Muscle of back (tissue), 11 donors: ENCODE data around the gene STYK1. TPM values are rescaled to one million over a fixed set of nuclear protein-coding genes. Genes with fewer than 3 reads are reported as not detected.
"Not testable (repeated sequence)": the region's sequence is repeated elsewhere in the genome, so short reads cannot be mapped to it uniquely, and the experiment has no call there.

Experiments used
- DNase-seq, 3 donors: peaks; one replicate each; pipeline versions ENCODE4 v3.0.0 to v3.0.0-alpha.2; 2013
- polyA plus RNA-seq, 10 donors: library from polyadenylated mRNA; unstranded; fragments of 120-200 nt; gene quantifications; one replicate each; pipeline ENCODE4 v1.2.1, GENCODE V29; 2013; ENCODE audit not compliant: insufficient read length in 10 of 10

The STYK1 gene
- polyA plus RNA-seq, 10 donors, result 0.07 to 0.19 (median 0.14) TPM; not detected in 7

DNA sequence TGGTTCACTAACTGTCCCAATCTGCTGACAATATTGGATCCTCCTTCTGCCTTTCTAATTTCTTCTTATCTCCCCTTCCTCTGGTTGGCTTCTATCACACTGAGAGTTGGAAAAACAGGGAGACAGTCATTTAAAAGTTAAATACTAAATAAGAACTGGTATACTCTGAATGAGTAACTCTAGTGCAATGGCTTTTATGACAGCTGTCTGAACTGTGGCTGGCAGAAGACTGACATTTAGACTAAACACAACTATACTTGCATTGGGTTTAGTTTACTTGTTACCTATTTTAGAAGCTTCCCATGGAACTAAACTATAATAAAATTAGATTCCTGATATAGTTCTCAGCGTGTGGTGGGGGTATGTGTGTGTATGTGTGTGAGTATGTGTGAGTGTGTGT is 52.6 kb downstream of the STYK1 start:
- no peak for DNase-seq

- no peak for DNase-seq
Observed at GRCh38 chr12:10620078-10620779, 53.6 kb downstream of the STYK1 start.

GRCh38 chr12:10618338-10618987 is 55.4 kb downstream of the STYK1 start:
- peak in 1 of 3 donors; percentile 60 for DNase-seq

GRCh38 chr12:10617863-10618262 is 56.0 kb downstream of the STYK1 start:
- no peak for DNase-seq

DNA sequence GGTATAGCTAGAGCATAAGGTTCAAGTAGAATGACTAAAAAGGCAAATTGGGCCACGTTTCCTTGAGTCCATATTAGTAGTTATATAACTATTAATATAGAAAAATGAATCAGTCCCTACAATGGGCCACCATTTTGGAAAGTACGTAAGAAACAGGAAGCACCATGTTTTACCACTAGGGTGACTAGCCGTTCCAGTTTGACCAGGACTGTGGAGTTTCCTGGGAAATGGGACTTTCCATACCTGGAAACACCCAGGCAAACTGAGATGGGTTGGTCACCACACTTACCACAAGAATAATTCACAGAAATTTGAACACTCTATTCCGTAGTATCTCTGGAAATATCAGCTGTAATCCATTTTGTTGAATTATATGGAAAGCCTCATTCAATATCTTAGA is 58.3 kb downstream of the STYK1 start:
- no peak for DNase-seq

GRCh38 chr12:10614056-10614370 is 59.8 kb downstream of the STYK1 start:
- no peak for DNase-seq

GRCh38 chr12:10613349-10614055 is 60.4 kb downstream of the STYK1 start, which contains the start of gene MAGOHB:
Gene MAGOHB, minus strand, starts transcription at chr12:10613609. Its CDS starts 77 bp downstream, at chr12:10613532.
- peak; percentile 98 for DNase-seq

DNA sequence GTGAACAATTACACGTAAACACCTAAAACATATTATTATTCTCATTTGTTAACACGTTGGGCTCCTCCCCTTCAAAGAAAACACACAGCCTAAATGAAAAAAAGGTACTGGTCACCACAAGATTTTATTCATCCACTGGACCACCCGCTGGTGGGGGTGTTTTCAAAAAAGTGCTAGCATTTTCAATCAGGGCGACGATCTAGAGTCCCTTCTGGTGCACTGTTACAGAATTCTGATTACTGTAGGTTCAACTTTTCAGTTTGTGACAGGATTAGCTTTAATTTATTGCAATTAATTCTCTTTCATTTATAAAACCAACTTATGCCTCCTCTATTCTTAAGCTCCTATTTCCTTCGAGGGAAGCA is 60.9 kb downstream of the STYK1 start:
- DNase-seq, result no peak

DNA sequence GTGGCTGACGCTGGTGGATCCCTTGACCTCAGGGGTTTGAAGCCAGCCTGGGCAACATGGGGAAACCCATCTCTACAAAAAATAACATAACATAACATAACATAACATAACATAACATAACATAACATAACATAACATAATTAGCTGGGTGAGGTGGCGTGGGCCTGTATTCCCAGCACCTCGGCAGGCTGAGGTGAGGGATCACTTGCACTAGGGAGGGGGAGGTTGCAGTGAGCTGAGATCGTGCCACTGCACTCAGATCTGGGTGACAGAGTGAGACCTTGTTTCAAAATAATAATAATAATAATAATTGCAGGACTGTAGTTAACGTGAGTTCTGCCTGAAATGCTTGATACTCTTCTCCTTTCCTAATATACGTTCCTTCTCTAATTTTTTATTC is 61.7 kb downstream of the STYK1 start:
- peak in 1 of 3 donors; percentile 12 for DNase-seq

DNA sequence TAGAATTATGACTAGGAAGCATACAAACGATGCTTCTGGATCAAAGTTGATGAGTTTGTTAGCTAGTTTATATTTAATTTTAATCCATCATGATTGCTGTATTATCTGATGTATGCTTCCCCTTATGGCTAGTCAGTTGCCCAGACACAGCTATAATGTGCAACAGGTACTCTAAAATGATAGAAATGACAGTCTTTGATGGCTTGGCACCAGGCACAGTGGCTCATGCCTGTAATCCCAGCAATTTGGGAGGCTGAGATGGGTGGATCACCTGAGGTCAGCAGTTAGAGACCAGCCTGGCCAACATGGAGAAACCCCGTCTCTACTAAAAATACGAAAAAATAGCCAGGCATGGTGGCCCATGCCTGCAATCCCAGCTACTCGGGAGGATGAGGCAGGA is 62.6 kb downstream of the STYK1 start:
- DNase-seq, result not testable (repeated sequence)

GRCh38 chr12:10610188-10610587 is 63.7 kb downstream of the STYK1 start:
- DNase-seq, result no peak

DNA sequence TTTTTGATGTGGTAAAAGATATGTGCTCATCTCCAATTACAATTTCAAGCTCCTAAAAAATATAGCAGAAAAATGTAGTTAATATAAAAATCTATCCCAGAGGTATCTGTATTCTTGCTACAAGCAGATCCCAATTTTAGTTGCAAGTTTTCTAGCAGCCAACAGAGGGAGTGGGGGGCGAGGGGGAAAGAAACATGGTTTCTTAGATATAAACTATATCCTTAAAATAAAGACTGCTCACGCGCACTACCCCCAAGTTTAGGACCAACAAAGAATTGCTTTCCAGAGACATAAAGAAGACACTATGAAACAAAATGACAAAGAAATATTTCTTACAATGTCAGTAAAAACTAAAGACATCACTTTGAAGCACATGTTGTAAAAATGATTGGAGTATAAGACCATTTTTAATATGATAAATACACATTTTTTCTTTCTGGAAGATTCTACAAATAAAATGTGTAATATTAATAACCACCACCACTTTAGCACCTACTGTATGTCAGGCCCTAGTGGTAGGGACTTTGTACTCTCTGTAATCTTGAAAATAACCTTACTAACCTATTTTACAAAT is 65.9 kb downstream of the STYK1 start:
- DNase-seq, result no peak

DNA sequence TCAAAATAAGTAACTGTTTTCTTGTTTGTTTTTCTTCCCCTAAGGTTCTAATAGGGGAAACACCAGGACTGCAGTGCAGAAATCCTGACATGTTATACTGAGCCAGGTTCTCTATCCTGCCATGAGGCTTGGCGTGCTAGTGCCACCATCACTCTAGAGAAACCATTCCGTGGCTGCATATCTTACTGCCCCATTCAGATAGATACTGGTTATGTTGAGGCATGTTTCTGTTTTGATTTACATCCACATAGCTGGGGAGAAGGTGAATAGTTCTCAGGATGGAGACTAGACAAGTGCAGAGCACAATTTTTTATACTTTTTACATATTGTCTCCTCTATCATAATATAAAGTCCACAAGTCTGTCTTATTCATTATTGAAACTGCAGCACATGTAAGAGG is 72.0 kb downstream of the STYK1 start:
- no peak for DNase-seq

DNA sequence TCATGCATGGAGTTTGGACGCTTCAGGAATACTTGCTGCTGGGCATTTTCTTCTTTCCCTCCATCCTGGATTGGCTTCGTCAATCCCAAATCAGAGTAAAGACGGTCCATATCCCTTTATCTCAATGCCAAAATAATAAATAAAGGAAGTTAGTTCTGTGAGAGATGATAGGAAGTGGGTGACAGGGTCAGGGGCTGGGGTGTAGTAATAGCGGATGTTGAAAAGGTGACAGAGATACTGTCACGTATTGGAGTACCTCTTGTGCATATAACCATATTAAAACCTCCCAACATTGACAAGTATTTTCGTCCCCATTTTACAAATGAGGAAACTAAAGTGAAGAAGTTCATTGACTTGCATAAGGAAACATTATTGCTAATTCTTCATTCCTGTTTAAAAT is 72.9 kb downstream of the STYK1 start:
- DNase-seq, result no peak

DNA sequence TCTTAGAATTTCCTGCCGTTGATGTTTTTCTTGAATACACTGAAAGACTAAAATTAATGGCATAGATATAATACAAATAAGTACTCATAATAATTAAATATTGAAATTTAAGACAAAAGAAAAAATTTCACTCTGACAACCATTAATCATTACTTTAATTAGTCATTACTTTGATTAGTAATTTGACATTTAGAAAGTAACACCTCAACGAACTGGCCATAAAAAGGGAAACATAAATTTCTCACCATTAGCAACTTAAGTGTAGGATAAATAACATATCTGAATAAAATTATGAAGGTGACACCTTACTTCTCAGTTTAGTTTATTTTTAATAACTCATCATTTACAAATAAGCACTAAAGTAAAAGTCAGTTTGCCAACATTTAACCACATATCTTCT is 78.0 kb downstream of the STYK1 start:
- no peak for DNase-seq

GRCh38 chr12:10590966-10591365 is 82.9 kb downstream of the STYK1 start:
- no peak for DNase-seq

- no peak for DNase-seq
Observed at GRCh38 chr12:10584415-10584814, 89.4 kb downstream of the STYK1 start.

DNA sequence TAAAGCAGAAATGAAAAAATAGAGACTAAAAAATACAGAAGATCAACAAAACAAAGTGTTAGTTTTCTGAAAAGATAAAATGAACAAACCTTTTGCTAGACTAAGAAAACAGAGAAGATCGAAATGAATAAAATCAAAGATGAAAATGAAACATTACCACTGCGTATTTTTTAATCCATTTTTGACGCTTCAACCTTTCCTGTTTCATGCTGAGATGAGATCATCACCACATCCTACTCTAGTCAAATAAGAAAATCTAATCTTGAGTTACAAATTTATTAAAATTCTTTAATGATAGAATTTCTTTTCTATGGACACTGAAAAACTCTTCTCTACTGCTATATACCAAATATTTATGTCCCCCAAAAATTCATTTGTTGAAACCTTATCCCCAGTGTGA is 91.1 kb downstream of the STYK1 start:
- DNase-seq, result no peak

DNA sequence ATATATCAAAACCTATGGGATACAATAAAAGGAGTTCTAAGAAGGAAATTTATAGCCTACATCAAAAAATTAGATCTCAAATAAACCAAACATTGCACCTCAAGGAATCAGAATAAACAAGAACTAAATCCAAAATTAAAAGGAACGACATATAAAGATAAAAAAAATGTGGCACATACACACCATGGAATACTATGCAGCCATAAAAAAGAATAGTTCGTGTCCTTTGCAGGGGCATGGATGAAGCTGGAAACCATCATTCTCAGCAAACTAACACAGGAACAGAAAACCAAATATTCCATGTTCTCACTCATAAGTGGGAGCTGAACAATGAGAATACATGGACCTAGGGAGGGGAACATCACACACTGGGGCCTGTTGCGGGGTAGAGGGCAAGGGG is 91.7 kb downstream of the STYK1 start:
- not testable (repeated sequence) for DNase-seq

GRCh38 chr12:10574307-10574706 is 99.5 kb downstream of the STYK1 start:
- no peak for DNase-seq

DNA sequence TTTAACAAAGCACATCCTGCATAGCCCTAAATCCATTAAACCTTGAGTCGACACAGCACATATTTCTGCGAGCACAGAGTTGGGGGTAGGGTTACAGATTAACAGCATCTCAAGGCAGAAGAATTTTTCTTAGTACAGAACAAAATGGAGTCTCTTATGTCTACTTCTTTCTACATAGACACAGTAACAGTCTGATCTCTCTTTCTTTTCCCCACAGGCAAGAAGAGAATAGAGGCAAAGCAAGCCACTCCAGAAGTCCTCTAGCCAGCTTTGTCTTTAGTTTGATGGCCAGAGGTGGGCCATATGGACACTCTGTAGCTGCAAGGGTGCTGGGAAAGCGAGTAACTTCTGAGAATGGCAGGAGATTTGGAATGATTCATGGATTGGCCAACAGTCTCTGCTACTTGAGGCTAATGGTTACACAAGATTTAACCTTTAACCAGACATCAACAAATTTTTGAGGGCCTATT is 101.8 kb downstream of the STYK1 start:
- not testable (repeated sequence) for DNase-seq

GRCh38 chr12:10571141-10571540 is 102.7 kb downstream of the STYK1 start:
- no peak for DNase-seq
